GM12878 (cell line): ENCODE results near the gene PCGF6.

Experiments
- FOXM1 ChIP-seq: IDR thresholded peaks from 2 replicates; pipeline ENCODE4 v1.6.1; 2012; ENCODE audit warnings: low read depth, mild to moderate bottlenecking, inconsistent platforms, low read length, moderate library complexity
- JUNB ChIP-seq: IDR thresholded peaks from 2 replicates; pipeline ENCODE4 v1.6.1; 2016; ENCODE audit warnings: antibody characterized with exemption, mild to moderate bottlenecking
- POLR2A ChIP-seq: IDR thresholded peaks from 2 replicates; pipeline ENCODE4 v1.6.1; 2011; ENCODE audit warnings: low read depth, mild to moderate bottlenecking, low read length
- SPI1 ChIP-seq: IDR thresholded peaks from 2 replicates; pipeline ENCODE4 v1.6.1; 2011; ENCODE audit warnings: low read depth, mild to moderate bottlenecking, low read length, moderate library complexity, borderline replicate concordance; ENCODE audit not compliant: insufficient read depth
- SREBF2 ChIP-seq: IDR thresholded peaks from 2 replicates; pipeline ENCODE4 v1.6.1; 2012; ENCODE audit warnings: mild to moderate bottlenecking, low read length
- TF ChIP-seq, protein P1 (sequence below), 3 experiments: IDR thresholded peaks in 2 of 3; conservative IDR thresholded peaks in 1 of 3; 2 replicates each; pipeline ENCODE4 v1.5.1; 2011; ENCODE audit warnings: low read depth in 3 of 3, low read length in 3 of 3, mild to moderate bottlenecking in 3 of 3, control low read depth in 2 of 3, moderate library complexity in 2 of 3, inconsistent platforms in 1 of 3, mixed read lengths in 1 of 3; ENCODE audit not compliant: control insufficient read depth in 2 of 3, insufficient read depth in 1 of 3; ENCODE audit errors: extremely low read depth in 1 of 3

DNA sequence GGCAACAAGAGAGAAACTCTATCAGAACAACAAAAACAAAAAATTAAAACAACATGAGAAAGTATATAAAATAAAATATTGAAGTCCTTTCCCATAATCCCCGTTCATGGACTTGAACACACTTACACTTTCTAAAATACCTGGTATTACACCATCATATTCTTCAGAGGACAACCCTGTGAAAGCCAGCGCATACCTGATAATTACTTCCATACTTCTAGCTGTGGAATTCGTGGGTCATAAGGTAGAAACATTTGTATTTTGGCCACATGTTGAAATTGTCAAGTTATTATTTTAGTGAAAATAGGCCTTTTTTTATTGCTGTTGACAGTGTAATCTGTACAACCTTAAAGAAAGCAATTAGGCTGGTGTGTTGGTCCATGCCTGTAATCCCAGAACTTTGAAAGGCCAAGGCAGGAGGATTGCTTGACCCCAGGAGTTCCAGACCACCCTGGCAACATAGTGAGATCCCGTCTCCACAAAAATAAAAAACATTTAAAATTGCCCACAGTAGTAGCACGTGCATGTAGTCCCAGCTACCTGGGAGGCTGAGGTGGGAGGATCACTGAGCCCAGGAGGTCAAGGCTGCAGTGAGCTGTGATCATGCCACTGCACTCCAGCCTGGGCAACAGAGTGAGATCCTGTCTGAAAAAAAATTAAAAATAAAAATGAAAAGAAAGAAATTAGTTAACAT, 5.1 kb upstream of the PCGF6 start:
- TF ChIP-seq POLR2A (no peak), FOXM1 (no peak), SPI1 (no peak), JUNB (no peak), SREBF2 (no peak)
- TF ChIP-seq, protein P1, sequence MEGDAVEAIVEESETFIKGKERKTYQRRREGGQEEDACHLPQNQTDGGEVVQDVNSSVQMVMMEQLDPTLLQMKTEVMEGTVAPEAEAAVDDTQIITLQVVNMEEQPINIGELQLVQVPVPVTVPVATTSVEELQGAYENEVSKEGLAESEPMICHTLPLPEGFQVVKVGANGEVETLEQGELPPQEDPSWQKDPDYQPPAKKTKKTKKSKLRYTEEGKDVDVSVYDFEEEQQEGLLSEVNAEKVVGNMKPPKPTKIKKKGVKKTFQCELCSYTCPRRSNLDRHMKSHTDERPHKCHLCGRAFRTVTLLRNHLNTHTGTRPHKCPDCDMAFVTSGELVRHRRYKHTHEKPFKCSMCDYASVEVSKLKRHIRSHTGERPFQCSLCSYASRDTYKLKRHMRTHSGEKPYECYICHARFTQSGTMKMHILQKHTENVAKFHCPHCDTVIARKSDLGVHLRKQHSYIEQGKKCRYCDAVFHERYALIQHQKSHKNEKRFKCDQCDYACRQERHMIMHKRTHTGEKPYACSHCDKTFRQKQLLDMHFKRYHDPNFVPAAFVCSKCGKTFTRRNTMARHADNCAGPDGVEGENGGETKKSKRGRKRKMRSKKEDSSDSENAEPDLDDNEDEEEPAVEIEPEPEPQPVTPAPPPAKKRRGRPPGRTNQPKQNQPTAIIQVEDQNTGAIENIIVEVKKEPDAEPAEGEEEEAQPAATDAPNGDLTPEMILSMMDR (IDR thresholded peaks at IDR 0.05 in 2 of 3, conservative IDR thresholded peaks at IDR 0.05 in 1 of 3; ENCODE audit: control insufficient read depth in 2 of 3, extremely low read depth in 1 of 3, insufficient read depth in 1 of 3, low read depth in 3 of 3, low read length in 3 of 3) = no peak
